Mucosa of descending colon (tissue), 3 donors: ENCODE data around the gene NFASC. TPM values are rescaled to one million over a fixed set of nuclear protein-coding genes. Genes with fewer than 3 reads are reported as not detected.

Experiments used
- ATAC-seq: fragments of 200-7000 bp; cut with Tn5 transposase; one replicate; pipeline ENCODE4 v1.9.1; 2020; ENCODE audit warnings: mild to moderate bottlenecking, moderate library complexity
- DNase-seq, 3 donors: peaks; one replicate each; pipeline ENCODE4 v3.0.0-alpha.2; 2020
- H3K36me3 ChIP-seq: fragments of 200-600 bp; one replicate; pipeline ENCODE4 v1.8.0; 2021; ENCODE audit warnings: low read depth, mild to moderate bottlenecking
- H3K4me1 ChIP-seq: fragments of 200-600 bp; one replicate; pipeline ENCODE4 v1.8.0; 2021; ENCODE audit warnings: low read depth, mild to moderate bottlenecking
- H3K4me3 ChIP-seq: fragments of 200-600 bp; one replicate; pipeline ENCODE4 v1.8.0; 2021; ENCODE audit warnings: mild to moderate bottlenecking
- H3K9me3 ChIP-seq: fragments of 200-600 bp; one replicate; pipeline ENCODE4 v1.8.0; 2021; ENCODE audit warnings: mild to moderate bottlenecking
- intact Hi-C, 2 donors: fragments of 100-400 bp; cut with DNase I in 1 of 2; cut with micrococcal nuclease in 1 of 2; formaldehyde crosslinking; loops; one replicate each; pipeline versions ENCODE4 v1.11.0 to v1.11.1; 2022; cut with DNase I, micrococcal nuclease
- total RNA-seq, 3 donors: library from RNA; stranded (reverse); fragmentation: NEBNext Ultra II Directional in 2 of 3; extraction: Animal tissue kit (Norgen Biotek cat#: 25700) in 2 of 3; gene quantifications; one replicate each; pipeline versions ENCODE4 v1.2.1 to v1.2.4, GENCODE V29; 2021 to 2023
- TF ChIP-seq, protein P1 (sequence below): fragments of 200-600 bp; IDR thresholded peaks from one replicate; pipeline ENCODE4 v1.8.0; 2022; ENCODE audit warnings: antibody characterized with exemption, mild to moderate bottlenecking
- donor health status: DM: no; HTN: no; CAD: no; lungs with moderate emphysema.
- donor health status: DM: no; HTN: no; CAD: no.
- donor health status: DM: no; HTN: yes; CAD: no.

The NFASC gene
- total RNA-seq, 3 donors from 2014 or later = 12.3 to 27.6 (median 22.7) TPM

DNA sequence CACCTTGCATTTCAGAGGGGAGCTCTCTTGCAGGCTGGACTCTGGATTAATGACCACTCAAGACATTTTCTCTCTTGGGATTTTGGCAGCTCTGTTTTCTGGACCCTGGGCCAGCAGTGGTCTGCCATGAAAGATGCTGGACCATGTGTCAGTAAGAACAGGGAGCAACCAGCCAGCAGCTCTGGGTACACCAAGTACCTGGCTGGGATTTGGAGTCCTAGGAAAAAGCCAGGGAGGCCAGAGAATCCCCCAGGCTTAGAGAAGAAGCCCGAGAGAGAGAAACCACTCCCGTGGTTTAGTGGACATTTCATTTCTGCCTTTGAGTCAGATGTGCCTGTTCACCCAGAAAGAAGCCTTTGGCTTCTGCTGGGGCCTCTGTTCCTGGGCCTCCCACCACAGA, 2.5 kb downstream of the NFASC start:
- intact Hi-C loops = no loop called here
- no peaks in the 10 kb centered on the region for H3K9me3 ChIP-seq
- H3K4me3 ChIP-seq = no peak overlapping the region
- TF ChIP-seq, protein P1, sequence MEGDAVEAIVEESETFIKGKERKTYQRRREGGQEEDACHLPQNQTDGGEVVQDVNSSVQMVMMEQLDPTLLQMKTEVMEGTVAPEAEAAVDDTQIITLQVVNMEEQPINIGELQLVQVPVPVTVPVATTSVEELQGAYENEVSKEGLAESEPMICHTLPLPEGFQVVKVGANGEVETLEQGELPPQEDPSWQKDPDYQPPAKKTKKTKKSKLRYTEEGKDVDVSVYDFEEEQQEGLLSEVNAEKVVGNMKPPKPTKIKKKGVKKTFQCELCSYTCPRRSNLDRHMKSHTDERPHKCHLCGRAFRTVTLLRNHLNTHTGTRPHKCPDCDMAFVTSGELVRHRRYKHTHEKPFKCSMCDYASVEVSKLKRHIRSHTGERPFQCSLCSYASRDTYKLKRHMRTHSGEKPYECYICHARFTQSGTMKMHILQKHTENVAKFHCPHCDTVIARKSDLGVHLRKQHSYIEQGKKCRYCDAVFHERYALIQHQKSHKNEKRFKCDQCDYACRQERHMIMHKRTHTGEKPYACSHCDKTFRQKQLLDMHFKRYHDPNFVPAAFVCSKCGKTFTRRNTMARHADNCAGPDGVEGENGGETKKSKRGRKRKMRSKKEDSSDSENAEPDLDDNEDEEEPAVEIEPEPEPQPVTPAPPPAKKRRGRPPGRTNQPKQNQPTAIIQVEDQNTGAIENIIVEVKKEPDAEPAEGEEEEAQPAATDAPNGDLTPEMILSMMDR = no peak
- DNase-seq (no peak), ATAC-seq (no peak)
- no peaks in the 10 kb centered on the region for H3K36me3 ChIP-seq
- H3K4me1 ChIP-seq = no peaks in the 10 kb centered on the region

DNA sequence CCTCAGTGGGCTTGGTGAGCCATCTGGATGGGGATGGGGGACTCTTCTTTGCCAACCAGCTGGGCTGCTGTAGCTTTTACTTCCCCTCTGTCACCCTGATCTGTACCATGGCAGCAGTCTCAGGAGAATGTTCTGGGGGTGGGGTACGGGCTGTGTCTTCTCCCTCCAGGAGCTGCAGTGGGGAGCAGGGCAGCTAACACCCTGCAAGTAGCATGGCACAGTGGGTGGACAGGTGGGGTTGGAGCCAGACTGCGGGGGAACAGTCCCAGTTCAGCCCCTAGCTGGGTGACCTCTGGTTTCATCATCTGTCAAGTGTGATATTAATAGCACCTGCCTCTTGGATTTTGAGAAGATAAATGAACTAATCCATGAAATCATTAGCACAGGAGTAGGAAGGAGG, 3.1 kb downstream of the NFASC start:
- no peaks in the 10 kb centered on the region for H3K36me3 ChIP-seq
- ATAC-seq = no peak
- no peaks in the 10 kb centered on the region for H3K4me1 ChIP-seq
- no peak overlapping the region for H3K4me3 ChIP-seq
- TF ChIP-seq, protein P1 = no peak
- intact Hi-C loops = no loop called here
- H3K9me3 ChIP-seq = no peaks in the 10 kb centered on the region
- DNase-seq = no peak

DNA sequence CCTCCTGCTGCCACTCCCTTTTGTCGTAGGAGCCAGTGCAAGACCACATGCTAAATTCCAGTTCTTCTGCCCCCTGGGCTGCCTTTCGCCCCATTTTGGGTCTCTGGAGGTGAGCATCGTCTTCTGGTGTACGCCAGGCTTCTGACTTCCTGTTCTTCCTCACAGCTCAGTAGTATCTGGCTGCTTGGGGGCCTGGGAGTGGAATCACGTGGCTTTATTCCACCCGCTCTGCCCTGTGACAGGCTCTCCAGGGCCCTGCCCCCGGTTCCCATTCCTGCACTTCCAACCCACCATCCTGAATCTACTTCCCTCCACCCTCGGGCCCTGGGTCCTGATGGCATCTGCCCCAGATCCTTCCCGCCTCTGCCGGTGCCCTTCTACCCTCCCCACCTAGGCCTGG, 3.6 kb downstream of the NFASC start:
- Histone ChIP-seq H3K4me3 (no peak overlapping the region), H3K9me3 (no peaks in the 10 kb centered on the region), H3K4me1 (no peaks in the 10 kb centered on the region), H3K36me3 (no peaks in the 10 kb centered on the region)
- DNase-seq (no peak), ATAC-seq (no peak)
- TF ChIP-seq, protein P1 = no peak
- intact Hi-C loops = no loop called here

- TF ChIP-seq, protein P1 = no peak
- no peaks in the 10 kb centered on the region for H3K9me3 ChIP-seq
- H3K36me3 ChIP-seq = no peaks in the 10 kb centered on the region
- no peaks in the 10 kb centered on the region for H3K4me1 ChIP-seq
- H3K4me3 ChIP-seq = no peak overlapping the region
- intact Hi-C loops = no loop called here
- DNase-seq (no peak), ATAC-seq (no peak)
These were observed 4.6 kb downstream of the NFASC start for GRCh38 chr1:204875255-204875654.

GRCh38 chr1:204878621-204879234, 8.1 kb downstream of the NFASC start:
- H3K9me3 ChIP-seq = no peaks in the 10 kb centered on the region
- no peaks in the 10 kb centered on the region for H3K4me1 ChIP-seq
- TF ChIP-seq, protein P1 = no peak
- intact Hi-C loops = no loop called here
- H3K4me3 ChIP-seq = no peak overlapping the region
- DNase-seq (no peak), ATAC-seq (no peak)
- no peaks in the 10 kb centered on the region for H3K36me3 ChIP-seq

DNA sequence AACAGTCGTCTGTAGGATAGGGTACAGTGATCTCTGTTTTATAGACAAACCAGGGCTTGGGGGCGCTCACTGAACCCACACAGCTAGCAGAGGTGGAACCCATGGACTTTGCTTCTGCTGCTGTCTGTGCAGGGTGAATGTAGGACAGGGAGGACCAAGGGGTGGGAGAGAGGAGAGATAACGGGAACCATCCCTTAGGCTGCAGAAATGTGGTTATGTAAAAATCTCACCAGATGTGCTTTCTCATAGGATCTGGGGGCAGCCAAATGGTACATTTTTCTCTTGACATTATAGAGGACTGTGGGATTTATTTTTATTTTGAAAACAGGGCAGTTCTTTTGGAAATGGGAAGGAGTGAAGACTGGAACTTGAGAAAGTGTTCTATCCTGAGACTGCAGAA, 8.7 kb downstream of the NFASC start:
- Histone ChIP-seq H3K9me3 (no peaks in the 10 kb centered on the region), H3K4me3 (no peak overlapping the region), H3K4me1 (no peaks in the 10 kb centered on the region), H3K36me3 (no peaks in the 10 kb centered on the region)
- ATAC-seq (no peak), DNase-seq (no peak)
- intact Hi-C loops = no loop called here
- TF ChIP-seq, protein P1 = no peak
